OCI-LY3 (cell line): ENCODE results near the gene SLC14A1.

ENCODE experiments used
- H2AFZ ChIP-seq: fragments of 200-600, 300-600 bp; shearing (Covaris generic); 2 replicates; pipeline ENCODE4 v1.6.0; 2014; ENCODE audit warnings: antibody characterized with exemption, low read depth, low read length
- H3K27ac ChIP-seq: fragments of 200-600, 300-600 bp; sonication (generic); 2 replicates; pipeline ENCODE4 v1.5.1; 2014; ENCODE audit warnings: mild to moderate bottlenecking, low read length, moderate library complexity, mixed read lengths
- H3K27me3 ChIP-seq: fragments of 200-600, 300-600 bp; sonication (generic); 2 replicates; pipeline ENCODE4 v1.6.1; 2014; ENCODE audit warnings: low read depth, low read length, mixed read lengths
- H3K36me3 ChIP-seq: fragments of 200-600, 300-600 bp; sonication (generic); replicated peaks from 2 replicates; pipeline ENCODE3; 2014; ENCODE audit warnings: low read depth, low read length, mixed read lengths
- H3K4me1 ChIP-seq: fragments of 300-600, 200-600 bp; sonication (generic); 2 replicates; pipeline ENCODE4 v1.6.1; 2014; ENCODE audit warnings: low read length, mixed read lengths
- H3K4me2 ChIP-seq: fragments of 200-600, 300-600 bp; sonication (generic); 2 replicates; pipeline ENCODE4 v1.6.1; 2014; ENCODE audit warnings: low read length, mixed read lengths
- H3K4me3 ChIP-seq: fragments of 300-600, 200-600 bp; sonication (generic); 2 replicates; pipeline ENCODE4 v1.5.1; 2014; ENCODE audit warnings: antibody characterized with exemption, mild to moderate bottlenecking, low read length, moderate library complexity
- H3K79me2 ChIP-seq: fragments of 300-600, 200-600 bp; shearing (Covaris generic); 2 replicates; pipeline ENCODE4 v1.6.1; 2014; ENCODE audit warnings: mild to moderate bottlenecking, low read length, mixed read lengths
- H3K9ac ChIP-seq: fragments of 300-600, 200-600 bp; shearing (Covaris generic); 2 replicates; pipeline ENCODE4 v1.6.0; 2014; ENCODE audit warnings: mild to moderate bottlenecking, low read length, moderate library complexity
- H3K9me3 ChIP-seq: fragments of 200-600, 300-600 bp; shearing (Covaris generic); 2 replicates; pipeline ENCODE4 v1.6.1; 2014; ENCODE audit warnings: low read length, mixed read lengths; ENCODE audit not compliant: insufficient read depth
- H4K20me1 ChIP-seq: fragments of 200-600, 300-600 bp; sonication (generic); 2 replicates; pipeline ENCODE4 v1.6.1; 2016; ENCODE audit warnings: low read length, mixed read lengths; ENCODE audit not compliant: insufficient read depth
- EZH2phosphoT487 ChIP-seq: fragments of 200-600 bp; shearing (Covaris generic); IDR thresholded peaks from 2 replicates; pipeline ENCODE4 v1.6.1; 2018; ENCODE audit warnings: antibody characterized with exemption, mixed run types, low read depth
- TF ChIP-seq, protein P1 (sequence below): fragments of 200-600, 300-600 bp; sonication (generic); IDR thresholded peaks from 2 replicates; pipeline ENCODE4 v1.5.1; 2014; ENCODE audit warnings: antibody characterized with exemption, low read length, low read depth

SLC14A1 gene

DNA sequence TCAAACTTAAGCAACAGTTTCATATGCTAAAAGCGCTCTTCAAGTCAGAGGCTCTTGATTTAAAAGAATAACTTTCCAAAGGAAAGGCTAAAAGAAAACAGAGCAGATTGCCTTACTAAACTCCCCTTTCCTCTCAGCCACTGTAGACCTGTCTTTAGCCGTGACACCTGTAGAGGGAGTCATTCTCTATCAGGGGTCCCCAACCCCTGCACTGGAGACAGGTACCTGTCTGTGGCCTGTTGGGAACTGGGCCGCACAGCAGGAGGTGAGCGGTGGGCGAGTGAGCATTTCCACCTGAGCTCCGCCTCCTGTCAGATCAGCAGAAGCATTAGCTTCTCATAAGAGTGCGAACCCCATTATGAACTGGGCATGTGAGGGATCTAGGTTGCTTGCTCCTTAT, 9.6 kb downstream of the SLC14A1 start:
- Histone ChIP-seq H3K36me3 (no peaks in the 10 kb centered on the region), H3K4me1 (peaks cover 31% of the 10 kb centered on the region), H2AFZ (no peak overlapping the region), H3K4me2 (no peak overlapping the region), H3K27me3 (no peaks in the 10 kb centered on the region), H3K79me2 (no peaks in the 10 kb centered on the region), H3K27ac (no peak overlapping the region), H4K20me1 (no peaks in the 10 kb centered on the region), H3K4me3 (no peak overlapping the region), H3K9ac (no peak overlapping the region), H3K9me3 (no peaks in the 10 kb centered on the region)
- TF ChIP-seq, protein P1, sequence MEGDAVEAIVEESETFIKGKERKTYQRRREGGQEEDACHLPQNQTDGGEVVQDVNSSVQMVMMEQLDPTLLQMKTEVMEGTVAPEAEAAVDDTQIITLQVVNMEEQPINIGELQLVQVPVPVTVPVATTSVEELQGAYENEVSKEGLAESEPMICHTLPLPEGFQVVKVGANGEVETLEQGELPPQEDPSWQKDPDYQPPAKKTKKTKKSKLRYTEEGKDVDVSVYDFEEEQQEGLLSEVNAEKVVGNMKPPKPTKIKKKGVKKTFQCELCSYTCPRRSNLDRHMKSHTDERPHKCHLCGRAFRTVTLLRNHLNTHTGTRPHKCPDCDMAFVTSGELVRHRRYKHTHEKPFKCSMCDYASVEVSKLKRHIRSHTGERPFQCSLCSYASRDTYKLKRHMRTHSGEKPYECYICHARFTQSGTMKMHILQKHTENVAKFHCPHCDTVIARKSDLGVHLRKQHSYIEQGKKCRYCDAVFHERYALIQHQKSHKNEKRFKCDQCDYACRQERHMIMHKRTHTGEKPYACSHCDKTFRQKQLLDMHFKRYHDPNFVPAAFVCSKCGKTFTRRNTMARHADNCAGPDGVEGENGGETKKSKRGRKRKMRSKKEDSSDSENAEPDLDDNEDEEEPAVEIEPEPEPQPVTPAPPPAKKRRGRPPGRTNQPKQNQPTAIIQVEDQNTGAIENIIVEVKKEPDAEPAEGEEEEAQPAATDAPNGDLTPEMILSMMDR: peak; percentile 36
- TF ChIP-seq EZH2phosphoT487: no peak

DNA sequence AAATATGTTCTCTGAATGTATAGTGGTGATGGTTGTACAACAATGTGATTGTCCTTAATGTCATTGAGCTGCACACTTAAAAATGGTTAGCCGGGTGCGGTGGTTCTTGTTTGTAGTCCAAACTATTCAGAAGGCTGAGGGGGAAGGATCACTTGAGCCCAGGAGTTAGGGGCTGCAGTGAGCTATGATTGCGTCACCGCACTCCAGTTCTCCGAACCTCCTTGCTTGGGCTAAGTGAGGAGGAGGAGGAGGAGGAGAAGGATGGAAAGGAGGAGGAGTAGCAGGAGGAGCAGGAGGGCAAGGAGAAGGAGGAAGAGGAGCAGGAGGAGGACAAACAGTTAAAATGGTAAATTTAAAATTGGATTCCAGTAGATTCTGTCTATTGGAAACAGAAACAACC, 10.5 kb downstream of the SLC14A1 start:
- Histone ChIP-seq H3K4me2 (peak overlapping the region; percentile 46), H3K9ac (no peak overlapping the region), H3K4me1 (peaks cover 31% of the 10 kb centered on the region), H2AFZ (peak overlapping the region; percentile 42; the same call in 1 of the 2 replicates), H3K27me3 (no peaks in the 10 kb centered on the region), H3K79me2 (no peaks in the 10 kb centered on the region), H3K9me3 (no peaks in the 10 kb centered on the region), H3K27ac (peak overlapping the region; percentile 64), H3K4me3 (peak overlapping the region; percentile 31), H4K20me1 (no peaks in the 10 kb centered on the region), H3K36me3 (no peaks in the 10 kb centered on the region)
- TF ChIP-seq, protein P1: no peak
- no peak for TF ChIP-seq EZH2phosphoT487

DNA sequence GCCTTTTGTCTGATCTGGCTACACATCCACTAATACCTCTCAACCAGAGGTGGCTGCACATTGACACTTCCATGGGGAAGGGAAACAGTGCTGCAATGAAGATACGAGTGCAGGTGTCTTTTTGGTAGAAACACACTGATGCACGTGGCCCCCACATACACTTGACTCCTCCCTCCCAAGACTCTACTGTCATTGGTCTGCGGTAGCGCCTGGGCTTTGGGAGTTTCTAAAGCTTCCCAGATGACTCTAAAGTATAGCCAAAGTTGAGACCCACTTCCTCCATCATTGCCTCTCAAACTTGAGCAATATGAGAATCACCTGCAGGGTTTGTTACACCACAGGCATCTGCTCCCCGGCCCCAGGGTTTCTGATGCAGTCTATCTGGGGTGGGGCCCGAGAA, 11.0 kb downstream of the SLC14A1 start:
- H3K27me3 ChIP-seq: no peaks in the 10 kb centered on the region
- H3K79me2 ChIP-seq: no peaks in the 10 kb centered on the region
- H3K27ac ChIP-seq: peak overlapping the region; percentile 64
- TF ChIP-seq, protein P1: no peak
- TF ChIP-seq EZH2phosphoT487: no peak
- no peaks in the 10 kb centered on the region for H3K9me3 ChIP-seq
- no peaks in the 10 kb centered on the region for H4K20me1 ChIP-seq
- H3K36me3 ChIP-seq: no peaks in the 10 kb centered on the region
- H2AFZ ChIP-seq: peak overlapping the region; percentile 42
- no peak overlapping the region for H3K9ac ChIP-seq
- H3K4me2 ChIP-seq: peak overlapping the region; percentile 46
- H3K4me1 ChIP-seq: peaks cover 31% of the 10 kb centered on the region
- H3K4me3 ChIP-seq: peak overlapping the region; percentile 31

DNA sequence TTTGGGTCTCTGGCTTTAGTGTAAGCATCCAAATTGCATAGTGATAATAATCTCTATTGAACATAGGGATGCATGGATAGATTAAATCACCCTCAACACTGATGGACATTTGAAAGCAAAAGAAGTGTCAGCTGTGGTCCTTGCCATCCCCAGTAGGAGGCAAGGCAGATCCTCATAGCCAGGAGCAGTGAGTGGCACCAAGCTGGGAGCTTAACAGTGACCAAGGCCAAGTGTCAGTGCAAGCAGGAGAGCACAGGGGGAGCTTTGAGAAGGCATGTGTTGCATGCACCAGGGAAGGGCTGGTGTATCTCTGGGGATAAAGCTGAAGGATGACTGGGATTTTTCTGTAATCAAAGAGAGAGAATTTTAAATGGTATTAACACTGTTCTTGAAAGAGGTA, 14.7 kb downstream of the SLC14A1 start:
- Histone ChIP-seq H3K9me3 (no peaks in the 10 kb centered on the region), H3K79me2 (no peaks in the 10 kb centered on the region), H3K4me3 (no peak overlapping the region), H3K9ac (no peak overlapping the region), H3K36me3 (no peaks in the 10 kb centered on the region), H2AFZ (no peak overlapping the region), H4K20me1 (no peaks in the 10 kb centered on the region), H3K4me2 (no peak overlapping the region), H3K27ac (no peak overlapping the region), H3K27me3 (no peaks in the 10 kb centered on the region), H3K4me1 (peaks cover 26% of the 10 kb centered on the region)
- TF ChIP-seq, protein P1: no peak
- no peak for TF ChIP-seq EZH2phosphoT487
